Measurements from ENCODE around the gene GDNF. TPM values are rescaled to one million over a fixed set of nuclear protein-coding genes. Genes with fewer than 3 reads are reported as not detected.

GDNF gene
- total RNA-seq, 2 donors from 2014 or later, result 0.58 to 2.4 TPM

DNA sequence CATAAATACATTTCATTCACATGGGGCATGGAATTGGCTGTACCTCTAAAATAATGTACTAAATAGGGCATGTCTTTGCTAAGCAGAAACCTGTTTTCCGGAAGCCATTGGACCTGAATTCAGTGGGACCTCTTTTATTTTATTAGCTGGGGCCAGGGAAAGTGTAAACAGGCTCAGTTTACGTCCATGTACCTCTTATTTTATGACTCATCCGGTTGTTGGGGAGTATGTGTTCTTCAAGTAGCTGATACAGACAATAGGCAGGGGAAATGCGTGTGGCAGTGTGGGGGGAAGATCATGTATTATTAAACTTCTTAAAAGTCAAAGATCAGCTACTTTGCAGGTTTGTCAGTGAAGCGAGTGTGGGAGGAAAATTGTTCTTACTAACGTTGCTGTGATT, 1.4 kb upstream of the GDNF start:
- no peak overlapping the region for H3K27ac ChIP-seq (ENCODE audit: low read depth, low read length)
- Mint-ChIP-seq H3K27me3 (ENCODE audit: insufficient read depth) (peaks cover 46% of the 10 kb centered on the region), H3K4me1 (peaks cover 50% of the 10 kb centered on the region), H3K9me3 (no peaks in the 10 kb centered on the region), H3K4me3 (no peak overlapping the region), H3K27ac (no peak overlapping the region), H3K36me3 (ENCODE audit: low read depth) (no peaks in the 10 kb centered on the region)
- H3K9me3 ChIP-seq (ENCODE audit: control insufficient read depth, low read length), result no peaks in the 10 kb centered on the region
- peaks cover 50% of the 10 kb centered on the region for H3K27me3 ChIP-seq (ENCODE audit: control insufficient read depth, insufficient read depth, low read length, poor library complexity, severe bottlenecking)
- 83 to 86% methylated on average over 6 of the region's 6 CpGs for WGBS, 2 experiments (ENCODE audit: insufficient coverage in 1 of 2, insufficient read length in 1 of 2)
- DNase-seq, result no peak
- H3K4me1 ChIP-seq (ENCODE audit: control insufficient read depth, insufficient read depth, low read length), result peaks cover 4% of the 10 kb centered on the region
- H3K9ac ChIP-seq (ENCODE audit: extremely low read depth, low read length, poor library complexity, severe bottlenecking), result no peak overlapping the region
- TF ChIP-seq, protein P1, sequence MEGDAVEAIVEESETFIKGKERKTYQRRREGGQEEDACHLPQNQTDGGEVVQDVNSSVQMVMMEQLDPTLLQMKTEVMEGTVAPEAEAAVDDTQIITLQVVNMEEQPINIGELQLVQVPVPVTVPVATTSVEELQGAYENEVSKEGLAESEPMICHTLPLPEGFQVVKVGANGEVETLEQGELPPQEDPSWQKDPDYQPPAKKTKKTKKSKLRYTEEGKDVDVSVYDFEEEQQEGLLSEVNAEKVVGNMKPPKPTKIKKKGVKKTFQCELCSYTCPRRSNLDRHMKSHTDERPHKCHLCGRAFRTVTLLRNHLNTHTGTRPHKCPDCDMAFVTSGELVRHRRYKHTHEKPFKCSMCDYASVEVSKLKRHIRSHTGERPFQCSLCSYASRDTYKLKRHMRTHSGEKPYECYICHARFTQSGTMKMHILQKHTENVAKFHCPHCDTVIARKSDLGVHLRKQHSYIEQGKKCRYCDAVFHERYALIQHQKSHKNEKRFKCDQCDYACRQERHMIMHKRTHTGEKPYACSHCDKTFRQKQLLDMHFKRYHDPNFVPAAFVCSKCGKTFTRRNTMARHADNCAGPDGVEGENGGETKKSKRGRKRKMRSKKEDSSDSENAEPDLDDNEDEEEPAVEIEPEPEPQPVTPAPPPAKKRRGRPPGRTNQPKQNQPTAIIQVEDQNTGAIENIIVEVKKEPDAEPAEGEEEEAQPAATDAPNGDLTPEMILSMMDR (conservative IDR thresholded peaks at IDR 0.05), result no peak
- no peaks in the 10 kb centered on the region for H3K36me3 ChIP-seq (ENCODE audit: control insufficient read depth, insufficient read depth, low read length)
- H3K4me3 ChIP-seq (ENCODE audit: low read length), result no peak overlapping the region

DNA sequence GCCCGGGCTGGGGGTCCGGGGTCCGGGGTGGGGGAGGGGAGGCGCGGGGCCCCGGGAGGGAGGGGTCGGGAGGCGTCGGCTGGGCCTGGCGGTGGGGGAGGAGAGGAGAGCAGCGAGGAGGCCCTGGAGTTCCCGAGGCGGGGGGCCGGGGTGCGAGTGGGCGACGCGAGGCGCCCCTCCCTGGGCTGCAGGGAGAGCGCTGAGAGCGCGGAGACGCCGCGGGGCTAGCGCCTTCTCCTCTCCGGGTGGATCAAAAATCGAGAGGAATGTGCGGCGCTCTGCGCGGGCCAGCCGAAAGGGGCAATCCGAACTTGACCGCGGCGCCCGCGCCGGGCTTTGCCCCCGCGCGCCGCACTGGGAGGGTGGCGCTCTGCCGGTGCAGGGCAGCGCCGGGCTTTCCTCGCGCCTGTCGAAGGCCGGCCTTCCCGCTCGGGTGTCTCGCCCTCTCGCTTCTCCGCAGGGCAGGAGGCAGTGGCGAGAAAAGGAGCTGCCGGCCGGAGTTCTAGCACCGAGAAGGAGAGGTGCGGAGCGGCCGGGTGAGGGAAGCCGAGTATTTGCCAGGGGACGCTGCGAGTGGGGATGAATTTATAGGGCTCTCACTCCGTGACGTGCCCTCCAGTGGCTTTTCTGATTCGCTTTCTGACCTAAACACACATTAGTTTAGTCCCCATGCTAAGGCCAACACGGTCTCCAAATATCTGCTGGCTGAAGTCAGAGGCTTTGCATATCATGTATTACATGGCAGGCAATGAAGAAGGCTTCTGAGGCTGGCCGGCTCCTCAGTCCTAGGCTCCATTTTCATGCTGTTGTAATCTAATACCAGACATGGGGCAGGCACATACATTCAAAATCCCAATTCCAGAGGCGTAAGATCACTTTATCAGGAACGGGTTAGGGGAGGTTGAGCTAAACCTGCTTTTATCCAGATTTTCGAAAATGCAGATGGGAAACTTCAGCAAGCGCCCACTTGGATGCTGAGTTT, 503 bp upstream of the GDNF start:
- H3K4me3 ChIP-seq (ENCODE audit: low read length), result peak overlapping the region; percentile 78
- WGBS, 2 experiments (ENCODE audit: insufficient coverage in 1 of 2, insufficient read length in 1 of 2), result 6 to 18% methylated on average over 24 to 76 of the region's 76 CpGs
- Mint-ChIP-seq H3K9me3 (no peaks in the 10 kb centered on the region), H3K27ac (no peak overlapping the region), H3K27me3 (ENCODE audit: insufficient read depth) (peaks cover 55% of the 10 kb centered on the region), H3K36me3 (ENCODE audit: low read depth) (no peaks in the 10 kb centered on the region), H3K4me3 (peak overlapping the region; percentile 64), H3K4me1 (peaks cover 51% of the 10 kb centered on the region)
- TF ChIP-seq, protein P1 (conservative IDR thresholded peaks at IDR 0.05), result peak; percentile 58
- H3K4me1 ChIP-seq (ENCODE audit: control insufficient read depth, insufficient read depth, low read length), result peaks cover 4% of the 10 kb centered on the region
- H3K27me3 ChIP-seq (ENCODE audit: control insufficient read depth, insufficient read depth, low read length, poor library complexity, severe bottlenecking), result peaks cover 59% of the 10 kb centered on the region
- no peaks in the 10 kb centered on the region for H3K36me3 ChIP-seq (ENCODE audit: control insufficient read depth, insufficient read depth, low read length)
- H3K9ac ChIP-seq (ENCODE audit: extremely low read depth, low read length, poor library complexity, severe bottlenecking), result no peak overlapping the region
- DNase-seq, result peak; percentile 86
- no peaks in the 10 kb centered on the region for H3K9me3 ChIP-seq (ENCODE audit: control insufficient read depth, low read length)
- H3K27ac ChIP-seq (ENCODE audit: low read depth, low read length), result no peak overlapping the region

DNA sequence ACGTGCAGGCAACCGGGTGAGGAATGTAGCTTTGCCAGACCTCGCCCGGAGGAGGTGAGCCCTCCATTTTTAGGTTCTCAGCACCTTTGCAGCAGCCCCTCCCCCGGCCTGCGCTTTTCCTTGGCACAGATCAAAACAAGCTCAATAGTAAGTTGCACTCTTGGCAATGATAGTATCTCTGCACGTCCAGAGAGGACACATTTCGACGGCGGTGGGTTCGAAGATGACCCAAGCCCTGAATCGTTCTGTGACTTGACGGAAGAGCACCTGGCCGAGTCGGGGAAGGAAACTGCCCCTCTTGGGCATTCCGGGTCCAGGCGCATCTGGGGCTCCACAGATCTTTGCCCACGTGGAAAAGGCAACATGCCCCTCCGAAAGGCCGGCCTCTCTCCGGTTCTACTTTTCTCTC, 904 bp downstream of the GDNF start:
- Mint-ChIP-seq H3K9me3 (no peaks in the 10 kb centered on the region), H3K4me1 (peaks cover 49% of the 10 kb centered on the region), H3K4me3 (peak overlapping the region; percentile 64), H3K27me3 (ENCODE audit: insufficient read depth) (peaks cover 65% of the 10 kb centered on the region), H3K36me3 (ENCODE audit: low read depth) (no peaks in the 10 kb centered on the region), H3K27ac (no peak overlapping the region)
- DNase-seq, result peak; percentile 72
- TF ChIP-seq, protein P1 (conservative IDR thresholded peaks at IDR 0.05), result no peak
- no peak overlapping the region for H3K27ac ChIP-seq (ENCODE audit: low read depth, low read length)
- no peak overlapping the region for H3K9ac ChIP-seq (ENCODE audit: extremely low read depth, low read length, poor library complexity, severe bottlenecking)
- H3K36me3 ChIP-seq (ENCODE audit: control insufficient read depth, insufficient read depth, low read length), result no peaks in the 10 kb centered on the region
- peaks cover 73% of the 10 kb centered on the region for H3K27me3 ChIP-seq (ENCODE audit: control insufficient read depth, insufficient read depth, low read length, poor library complexity, severe bottlenecking)
- WGBS, 2 experiments (ENCODE audit: insufficient coverage in 1 of 2, insufficient read length in 1 of 2), result 13% methylated on average over 11 to 21 of the region's 21 CpGs
- no peaks in the 10 kb centered on the region for H3K9me3 ChIP-seq (ENCODE audit: control insufficient read depth, low read length)
- H3K4me3 ChIP-seq (ENCODE audit: low read length), result peak overlapping the region; percentile 78
- peaks cover 4% of the 10 kb centered on the region for H3K4me1 ChIP-seq (ENCODE audit: control insufficient read depth, insufficient read depth, low read length)
